GM13977 (cell line): ENCODE data around the gene IFT25.
"Not testable (repeated sequence)": the region's sequence is repeated elsewhere in the genome, so short reads cannot be mapped to it uniquely, and the experiment has no call there.

Experiments used
- DNase-seq: peaks from one replicate; pipeline ENCODE4 v3.0.0; 2012; ENCODE audit warnings: low spot score
- in situ Hi-C: fragments of 300-500 bp; cut with MboI; formaldehyde crosslinking; loops from one replicate; pipeline ENCODE4 v1.12.0; 2022; ENCODE audit warnings: low sequenced_read_pairs, low pct_unique_long_range_greater_than_20kb, mixed read lengths, inconsistent platforms; ENCODE audit not compliant: unreplicated experiment
- TF ChIP-seq, protein P1 (sequence below): IDR thresholded peaks from 2 replicates; pipeline ENCODE4 v1.5.1; 2012; ENCODE audit warnings: mild to moderate bottlenecking, control low read depth; ENCODE audit not compliant: insufficient read depth; ENCODE audit errors: extremely low read depth, missing control alignments

Gene IFT25

DNA sequence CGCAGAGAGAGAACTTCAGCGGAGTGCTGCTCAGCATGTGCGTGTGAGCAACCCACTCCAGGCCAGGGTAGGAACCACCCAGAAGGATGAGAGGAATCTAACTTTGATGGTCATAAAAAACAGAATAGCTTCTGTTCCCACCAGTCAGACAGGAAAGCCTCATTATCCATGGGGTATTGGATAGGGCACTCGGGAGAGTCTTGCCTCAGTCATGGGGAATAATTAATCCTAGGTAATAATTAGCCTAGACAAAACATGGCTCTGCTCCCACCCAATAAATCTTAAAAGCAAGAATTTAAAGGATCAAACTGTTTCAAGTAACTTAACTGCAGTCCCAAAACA is 37.2 kb upstream of the IFT25 start:
- TF ChIP-seq, protein P1, sequence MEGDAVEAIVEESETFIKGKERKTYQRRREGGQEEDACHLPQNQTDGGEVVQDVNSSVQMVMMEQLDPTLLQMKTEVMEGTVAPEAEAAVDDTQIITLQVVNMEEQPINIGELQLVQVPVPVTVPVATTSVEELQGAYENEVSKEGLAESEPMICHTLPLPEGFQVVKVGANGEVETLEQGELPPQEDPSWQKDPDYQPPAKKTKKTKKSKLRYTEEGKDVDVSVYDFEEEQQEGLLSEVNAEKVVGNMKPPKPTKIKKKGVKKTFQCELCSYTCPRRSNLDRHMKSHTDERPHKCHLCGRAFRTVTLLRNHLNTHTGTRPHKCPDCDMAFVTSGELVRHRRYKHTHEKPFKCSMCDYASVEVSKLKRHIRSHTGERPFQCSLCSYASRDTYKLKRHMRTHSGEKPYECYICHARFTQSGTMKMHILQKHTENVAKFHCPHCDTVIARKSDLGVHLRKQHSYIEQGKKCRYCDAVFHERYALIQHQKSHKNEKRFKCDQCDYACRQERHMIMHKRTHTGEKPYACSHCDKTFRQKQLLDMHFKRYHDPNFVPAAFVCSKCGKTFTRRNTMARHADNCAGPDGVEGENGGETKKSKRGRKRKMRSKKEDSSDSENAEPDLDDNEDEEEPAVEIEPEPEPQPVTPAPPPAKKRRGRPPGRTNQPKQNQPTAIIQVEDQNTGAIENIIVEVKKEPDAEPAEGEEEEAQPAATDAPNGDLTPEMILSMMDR: no peak
- DNase-seq: no peak
- in situ Hi-C loops: no loop called here

DNA sequence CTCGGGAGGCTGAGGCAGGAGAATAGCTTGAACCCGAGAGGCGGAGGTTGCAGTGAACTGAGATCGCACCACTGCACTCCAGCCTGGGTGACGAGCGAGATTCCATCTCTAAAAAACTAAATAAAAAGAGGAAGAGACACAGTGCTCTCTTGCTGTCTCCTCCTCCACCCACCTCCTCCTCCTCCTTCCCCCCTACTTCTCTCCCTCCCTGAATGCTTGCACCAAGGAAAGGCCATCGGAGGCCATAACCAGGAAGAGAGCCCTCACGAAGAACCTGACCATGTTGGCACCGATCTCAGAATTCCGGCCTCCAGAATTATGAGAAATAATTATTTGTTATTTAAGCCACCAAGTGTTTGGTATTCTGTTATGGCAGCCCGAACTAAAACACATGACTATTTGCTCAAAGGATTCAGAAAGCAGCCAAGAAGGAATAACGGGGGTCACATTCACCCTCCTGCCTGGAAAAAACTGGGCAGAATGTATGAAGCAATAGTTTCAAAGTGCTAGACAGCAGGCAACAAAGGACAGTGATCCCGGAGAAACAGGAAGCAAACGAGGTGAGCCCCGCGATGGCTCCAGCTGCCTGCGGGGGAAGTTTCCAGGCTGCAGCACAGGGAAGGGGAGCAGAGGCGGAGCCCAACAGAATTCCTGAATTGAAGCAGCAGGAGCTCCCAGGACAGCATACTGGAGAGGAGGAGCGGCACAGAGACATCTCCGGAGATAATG is 36.7 kb upstream of the IFT25 start:
- TF ChIP-seq, protein P1: no peak
- in situ Hi-C loops: no loop called here
- DNase-seq: no peak

DNA sequence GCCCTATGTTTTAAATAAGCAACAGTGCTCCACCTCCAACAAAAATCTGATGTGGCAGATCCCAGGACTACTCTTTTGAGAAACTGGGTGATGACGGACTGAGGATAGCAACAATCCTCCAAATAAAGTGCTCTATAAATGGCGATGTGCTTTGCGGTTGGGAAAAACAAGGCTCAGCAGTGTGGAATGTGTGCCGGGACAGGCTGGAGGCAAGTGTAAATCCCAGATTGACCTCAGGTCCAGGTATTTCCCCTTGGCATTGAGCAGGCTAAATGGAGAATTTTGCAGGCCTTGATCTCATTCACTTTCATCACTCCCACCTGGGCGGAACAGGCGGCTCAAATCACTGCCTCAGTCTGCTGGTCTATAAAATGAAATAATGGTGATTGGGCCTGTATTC is 35.7 kb upstream of the IFT25 start:
- in situ Hi-C loops: no loop called here
- TF ChIP-seq, protein P1: no peak
- DNase-seq: no peak

DNA sequence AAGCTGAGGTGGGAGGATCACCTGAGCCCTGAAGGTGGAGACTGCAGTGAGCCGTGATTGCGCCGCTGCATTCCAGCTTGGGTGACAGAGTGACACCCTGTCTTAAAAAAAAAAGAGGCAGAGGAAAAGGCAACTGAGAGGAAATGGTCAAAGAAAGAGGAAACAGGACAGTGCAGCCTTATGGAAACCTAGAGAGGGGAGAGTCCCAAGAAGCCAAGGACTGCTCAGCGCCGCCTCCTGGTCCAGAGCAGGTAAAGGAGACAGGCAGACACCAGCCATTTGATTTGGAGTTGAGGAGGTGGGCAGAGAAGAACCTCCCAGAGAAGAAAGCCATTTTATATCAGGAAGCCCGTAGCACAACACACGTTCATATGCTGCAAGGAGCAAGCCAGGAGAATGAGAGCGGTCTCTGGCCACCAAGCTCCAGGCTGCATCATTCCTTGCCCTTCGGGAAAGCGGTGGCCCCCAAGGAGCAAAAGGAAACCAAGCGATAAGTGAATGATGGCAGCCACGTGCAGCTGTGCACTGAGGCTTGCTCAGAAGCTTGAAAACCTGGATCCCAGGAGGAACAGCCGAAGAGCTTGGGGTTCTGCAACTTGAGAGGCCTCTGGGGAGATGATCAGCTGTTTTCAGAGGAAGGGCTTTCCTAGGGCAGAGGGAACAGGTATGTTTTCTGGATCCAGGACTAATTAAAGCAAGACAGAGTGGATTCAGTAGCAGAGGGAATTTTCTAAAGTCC is 34.4 kb upstream of the IFT25 start:
- TF ChIP-seq, protein P1: no peak
- in situ Hi-C loops: no loop called here
- DNase-seq: no peak

DNA sequence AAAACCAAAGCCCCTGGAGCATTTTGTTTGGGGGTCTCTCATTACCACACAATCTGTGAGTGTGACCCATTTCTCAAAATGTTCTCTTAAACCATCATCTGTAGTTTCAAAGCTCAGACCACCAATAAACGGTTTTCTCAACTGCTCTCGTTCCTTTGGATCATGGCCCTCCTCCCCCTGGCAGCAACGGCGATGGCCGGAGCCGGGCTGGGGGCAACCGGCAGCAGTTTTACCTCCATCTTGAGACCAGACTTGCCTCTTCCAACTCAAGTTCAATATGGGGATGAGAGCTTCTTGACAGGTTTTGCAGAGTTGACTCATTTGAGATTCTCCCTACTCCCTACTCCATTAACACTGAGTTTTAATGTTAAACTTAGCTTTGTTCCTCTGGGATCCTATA is 30.4 kb upstream of the IFT25 start:
- in situ Hi-C loops: no loop called here
- DNase-seq: no peak
- TF ChIP-seq, protein P1: no peak

DNA sequence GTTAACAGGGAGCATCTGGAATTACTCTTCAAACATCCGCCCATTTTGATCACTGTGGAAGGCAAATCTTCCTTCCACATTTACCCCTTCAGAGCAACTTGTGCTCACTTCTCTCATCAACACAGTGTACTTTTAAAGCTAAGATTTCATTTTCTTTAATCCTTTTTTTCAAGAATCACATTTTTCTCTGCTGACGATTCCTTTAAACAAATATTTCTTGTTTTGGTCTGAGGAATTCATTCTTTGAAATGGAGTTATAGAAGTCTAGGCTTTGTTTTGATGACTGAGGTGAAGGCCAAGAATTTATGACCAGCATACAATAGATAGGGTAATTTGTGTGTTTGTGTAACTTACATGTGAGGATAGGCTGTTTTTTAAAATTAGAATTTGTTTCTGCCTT is 26.2 kb upstream of the IFT25 start:
- TF ChIP-seq, protein P1: no peak
- in situ Hi-C loops: no loop called here
- no peak for DNase-seq

DNA sequence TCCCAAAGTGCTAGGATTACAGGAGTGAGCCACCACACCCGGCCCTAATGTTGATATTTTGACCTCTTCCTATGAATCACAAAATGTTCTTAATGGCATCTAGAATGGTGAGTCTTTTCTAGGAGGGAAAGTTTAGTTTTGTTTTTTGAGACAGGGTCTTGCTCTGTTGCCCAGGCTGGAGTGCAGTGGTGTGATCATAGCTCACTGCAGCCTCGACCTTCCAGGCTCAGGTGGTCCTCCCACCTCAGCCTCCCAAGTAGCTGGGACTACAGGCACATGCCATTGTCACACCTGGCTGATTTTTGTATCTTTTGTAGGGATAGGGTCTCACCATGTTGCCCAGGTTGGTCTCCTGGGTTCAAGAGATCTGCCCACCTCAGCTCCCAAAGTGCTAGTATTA is 23.8 kb upstream of the IFT25 start:
- in situ Hi-C loops: loop anchor here (10.0 kb wide), 1 partner anchor 115 kb away; no protein-coding TSS in a partner anchor
- DNase-seq: not testable (repeated sequence)
